NCI-H1092 (cell line): Measurements from ENCODE around the gene RNF149.
A peak's percentile ranks its signal among the peaks of the same experiment; 100 is the strongest.
"Not testable (repeated sequence)": the region's sequence is repeated elsewhere in the genome, so short reads cannot be mapped to it uniquely, and the experiment has no call there.

Source experiments
- DNase-seq: peaks from one replicate; lab custom pipeline; 2025; lab: John Stamatoyannopoulos, UW

Gene RNF149

GRCh38 chr2:101253703-101254450, 54.6 kb downstream of the RNF149 start:
- no peak for DNase-seq

DNA sequence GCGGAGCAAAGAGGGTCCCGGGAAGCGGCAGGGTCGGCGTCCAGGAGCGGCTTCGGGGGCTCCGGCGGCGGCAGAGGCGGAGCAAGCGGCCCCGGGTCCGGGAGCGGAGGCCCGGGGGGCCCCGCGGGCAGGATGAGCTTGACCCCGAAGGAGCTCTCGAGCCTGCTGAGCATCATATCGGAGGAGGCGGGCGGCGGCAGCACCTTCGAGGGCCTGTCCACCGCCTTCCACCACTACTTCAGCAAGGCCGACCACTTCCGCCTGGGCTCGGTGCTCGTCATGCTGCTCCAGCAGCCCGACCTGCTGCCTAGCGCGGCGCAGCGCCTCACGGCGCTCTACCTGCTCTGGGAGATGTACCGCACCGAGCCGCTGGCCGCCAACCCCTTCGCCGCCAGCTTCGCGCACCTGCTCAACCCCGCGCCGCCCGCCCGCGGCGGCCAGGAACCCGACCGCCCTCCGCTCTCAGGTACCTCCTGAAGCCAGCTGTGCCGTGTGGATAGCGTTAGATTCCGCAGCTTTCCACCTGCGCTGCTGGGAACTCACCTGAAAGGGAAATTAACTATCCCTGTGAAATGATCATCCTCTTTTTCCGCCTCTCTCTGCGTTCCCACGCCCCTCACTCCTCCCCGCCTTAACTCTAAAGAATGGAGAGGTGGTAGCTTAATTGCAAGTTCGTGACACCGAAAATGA, 55.3 kb downstream of the RNF149 start:
- DNase-seq: no peak

- peak; percentile 94 for DNase-seq
These were observed 56.0 kb downstream of the RNF149 start, which contains the start of gene CNOT11 for GRCh38 chr2:101252408-101253012. Gene CNOT11, plus strand, starts transcription at chr2:101252886. Its CDS starts 79 bp downstream, at chr2:101252965.

DNA sequence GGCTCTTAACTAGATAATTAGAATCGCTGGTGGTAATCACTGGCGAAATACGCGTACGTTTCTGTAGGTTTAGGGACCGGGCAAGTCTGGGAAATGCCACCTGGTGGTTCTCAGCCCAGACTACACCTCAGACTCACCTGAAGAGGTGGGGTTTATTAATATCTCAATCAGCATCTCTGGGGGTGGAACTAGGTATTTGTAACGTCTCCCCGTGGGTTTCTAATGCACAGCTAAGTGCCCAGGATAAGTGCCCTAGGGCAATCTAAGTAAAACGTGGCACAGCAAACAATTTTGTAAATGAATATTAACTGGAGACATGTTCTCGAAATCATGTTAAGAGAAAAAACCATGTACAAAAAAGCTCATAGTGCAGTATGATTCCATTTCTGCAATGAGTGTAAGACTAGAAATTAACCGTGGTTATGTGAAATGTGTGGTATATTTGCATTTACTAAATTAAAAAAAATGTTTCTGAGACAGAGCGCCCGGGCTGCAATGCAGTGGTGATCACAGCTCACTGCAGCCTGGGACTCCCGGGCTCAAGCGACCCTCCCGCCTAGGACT, 56.6 kb downstream of the RNF149 start:
- no peak for DNase-seq

- not testable (repeated sequence) for DNase-seq
These were observed 57.2 kb downstream of the RNF149 start for GRCh38 chr2:101251246-101251781.

- no peak for DNase-seq
These were observed 58.7 kb downstream of the RNF149 start for GRCh38 chr2:101249826-101250225.

GRCh38 chr2:101248756-101249155, 59.7 kb downstream of the RNF149 start:
- not testable (repeated sequence) for DNase-seq

GRCh38 chr2:101245468-101245867, 63.0 kb downstream of the RNF149 start:
- DNase-seq: not testable (repeated sequence)

- not testable (repeated sequence) for DNase-seq
These were observed 63.6 kb downstream of the RNF149 start for GRCh38 chr2:101244899-101245298.

DNA sequence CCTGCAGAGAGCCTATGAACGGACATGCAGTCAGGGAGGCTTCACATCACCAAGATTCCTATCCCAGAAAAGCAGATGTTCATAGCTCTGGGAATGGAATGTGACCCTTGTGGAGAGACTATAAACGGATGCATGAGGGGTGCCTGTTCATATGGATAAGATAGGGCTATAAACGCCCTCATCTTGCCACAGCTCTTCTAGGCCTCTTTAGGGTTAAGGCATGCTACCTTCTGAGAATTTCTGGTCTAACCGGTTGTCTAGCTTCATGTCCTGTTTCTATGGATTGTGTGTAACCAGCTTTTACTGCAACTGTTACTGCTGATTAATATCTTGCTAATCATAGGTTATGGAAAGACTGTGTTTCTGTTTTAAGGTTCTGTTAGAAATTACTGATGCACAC, 64.1 kb downstream of the RNF149 start:
- DNase-seq: not testable (repeated sequence)

DNA sequence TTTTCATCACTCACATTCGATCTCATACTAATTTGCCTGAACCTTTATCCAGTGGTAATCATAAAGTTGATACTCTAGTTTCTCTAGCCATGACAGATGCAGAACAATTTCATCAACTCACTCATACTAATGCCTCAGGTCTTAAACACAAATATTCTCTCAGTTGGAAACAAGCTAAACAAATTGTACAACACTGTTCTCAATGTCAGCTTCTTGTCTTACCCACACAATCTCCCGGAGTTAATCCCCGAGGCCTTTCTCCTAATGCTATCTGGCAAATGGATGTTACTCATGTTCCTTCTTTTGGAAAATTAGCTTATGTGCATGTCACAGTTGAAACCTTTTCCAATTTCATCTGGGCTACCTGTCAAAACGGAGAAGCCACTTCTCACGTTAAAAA, 67.3 kb downstream of the RNF149 start:
- DNase-seq: no peak

- not testable (repeated sequence) for DNase-seq
These were observed 67.8 kb downstream of the RNF149 start for GRCh38 chr2:101240694-101241093.

GRCh38 chr2:101239760-101240118, 68.8 kb downstream of the RNF149 start:
- DNase-seq: not testable (repeated sequence)

GRCh38 chr2:101238930-101239759, 69.4 kb downstream of the RNF149 start:
- DNase-seq: no peak

DNA sequence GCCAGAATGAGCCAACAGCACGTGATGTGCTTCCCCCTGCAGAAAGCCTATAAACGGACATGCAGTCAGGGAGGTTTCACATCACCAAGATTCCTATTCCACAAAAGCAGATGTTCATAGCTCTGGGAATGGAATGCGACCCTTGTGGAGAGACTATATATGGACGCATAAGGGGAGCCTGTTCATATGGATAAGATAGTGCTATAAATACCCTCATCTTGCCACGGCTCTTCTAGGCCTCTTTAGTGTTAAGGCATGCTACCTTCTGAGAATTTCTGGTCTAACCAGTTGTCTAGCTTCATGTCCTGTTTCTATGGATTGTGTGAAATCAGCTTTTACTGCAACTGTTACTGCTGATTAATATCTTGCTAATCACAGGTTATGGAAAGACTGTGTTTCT, 70.6 kb downstream of the RNF149 start:
- DNase-seq: not testable (repeated sequence)

DNA sequence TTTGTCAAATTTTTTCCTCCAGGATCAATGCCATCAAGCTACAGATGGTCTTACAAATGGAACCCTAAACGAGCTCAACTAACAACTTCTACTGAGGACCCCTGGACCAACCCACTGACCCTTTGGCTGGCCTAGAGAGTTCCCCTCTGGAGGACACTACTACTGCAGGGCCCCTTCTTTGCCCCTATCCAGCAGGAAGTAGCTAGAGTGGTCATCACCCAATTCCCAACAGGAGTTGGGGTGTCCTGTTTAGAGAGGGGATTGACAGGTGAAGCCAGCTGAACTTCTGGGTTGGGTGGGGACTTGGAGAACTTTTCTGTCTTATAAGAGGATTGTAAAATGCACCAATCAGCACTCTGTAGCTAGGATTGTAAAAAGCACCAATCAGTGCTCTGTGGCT, 72.5 kb downstream of the RNF149 start:
- DNase-seq: not testable (repeated sequence)

- DNase-seq: no peak
These were observed 74.1 kb downstream of the RNF149 start for GRCh38 chr2:101234169-101234938.

DNA sequence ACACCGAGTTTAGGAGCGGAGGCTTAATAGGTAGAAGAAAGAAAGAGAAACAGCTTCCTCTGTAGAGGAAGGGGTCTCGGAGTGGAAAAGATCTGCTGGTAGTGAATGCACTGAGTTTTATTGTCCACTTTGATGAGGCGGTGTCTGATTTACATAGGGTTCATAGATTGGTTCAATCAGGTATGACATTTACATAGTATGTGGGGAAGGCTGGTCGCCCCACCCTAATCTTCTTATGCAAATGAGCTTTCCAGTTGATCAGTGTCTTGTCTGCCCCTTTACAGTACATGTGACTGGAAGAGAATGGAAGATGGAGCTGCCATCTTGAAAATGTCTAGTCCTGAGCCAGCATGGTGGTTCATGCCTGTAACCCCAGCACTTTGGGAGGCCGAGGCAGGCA, 75.7 kb downstream of the RNF149 start:
- no peak for DNase-seq

DNA sequence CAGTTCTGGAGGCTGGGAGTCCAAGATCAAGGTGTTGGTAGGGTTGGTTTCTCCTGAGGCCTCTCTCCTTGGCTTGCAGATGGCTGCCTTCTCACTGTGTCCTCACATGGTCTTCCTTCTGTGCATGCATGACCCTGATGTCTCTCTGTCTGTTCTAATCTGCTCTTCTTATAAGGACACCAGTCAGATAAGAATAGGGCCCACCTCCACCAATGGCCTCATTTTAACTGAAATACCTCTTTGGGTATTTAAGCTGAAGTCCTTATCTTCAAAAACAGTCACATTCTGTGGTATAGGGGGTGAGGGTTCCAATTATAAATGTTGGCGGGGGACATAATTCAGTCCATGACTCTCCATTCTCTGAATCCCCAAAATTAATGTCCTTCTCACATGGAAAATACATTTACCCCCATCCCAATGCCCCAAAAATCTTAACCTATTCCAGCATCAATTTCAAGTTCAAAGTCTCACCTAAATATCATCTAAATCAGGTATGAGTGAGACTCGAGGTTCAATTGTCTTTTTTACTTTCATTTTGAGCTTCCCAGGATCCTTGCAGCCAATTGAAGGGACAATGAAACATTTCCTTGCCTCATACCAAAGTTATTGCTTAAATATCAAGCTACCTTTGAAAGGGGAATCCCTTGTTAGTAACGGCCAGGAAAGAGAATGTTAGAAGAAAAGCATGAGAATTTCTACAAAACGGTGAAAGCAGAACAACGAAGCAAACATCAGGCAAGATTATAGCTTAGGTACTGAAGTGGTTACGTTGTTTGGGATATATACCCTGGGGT, 76.4 kb downstream of the RNF149 start:
- no peak for DNase-seq

- no peak for DNase-seq
These were observed 77.3 kb downstream of the RNF149 start for GRCh38 chr2:101231240-101231639.
